Loucy (cell line): ENCODE data around the gene RBM19.

Experiments used
- H2AFZ ChIP-seq: fragments of 200-600 bp; sonication (generic); 2 replicates; pipeline ENCODE4 v1.6.0; 2016; ENCODE audit warnings: antibody characterized with exemption, mild to moderate bottlenecking, low read length, moderate library complexity
- H3F3A ChIP-seq: fragments of 200-600 bp; 2 replicates; pipeline ENCODE4 v1.6.0; 2016; ENCODE audit warnings: antibody characterized with exemption, low read depth, mild to moderate bottlenecking
- H3K27me3 ChIP-seq: fragments of 200-600 bp; sonication (generic); 2 replicates; pipeline ENCODE4 v1.6.1; 2014; ENCODE audit warnings: low read length, mild to moderate bottlenecking; ENCODE audit not compliant: insufficient read depth, poor library complexity, severe bottlenecking
- H3K36me3 ChIP-seq: fragments of 200-600 bp; sonication (generic); 2 replicates; pipeline ENCODE4 v1.6.1; 2016; ENCODE audit warnings: low read length; ENCODE audit not compliant: insufficient read depth
- H3K4me1 ChIP-seq: fragments of 200-600 bp; sonication (generic); 2 replicates; pipeline ENCODE4 v1.5.1; 2014; ENCODE audit warnings: low read length, mild to moderate bottlenecking; ENCODE audit not compliant: insufficient read depth, poor library complexity, severe bottlenecking
- H3K4me2 ChIP-seq: fragments of 200-600 bp; sonication (generic); 2 replicates; pipeline ENCODE4 v1.6.0; 2014; ENCODE audit warnings: antibody characterized with exemption, low read length, low read depth, mild to moderate bottlenecking; ENCODE audit not compliant: poor library complexity, severe bottlenecking
- H3K4me3 ChIP-seq: fragments of 200-600 bp; sonication (generic); 2 replicates; pipeline ENCODE4 v1.5.1; 2014; ENCODE audit warnings: low read length, mild to moderate bottlenecking, mixed read lengths; ENCODE audit not compliant: poor library complexity, severe bottlenecking
- H3K79me2 ChIP-seq: fragments of 200-600 bp; sonication (generic); 2 replicates; pipeline ENCODE4 v1.6.1; 2014; ENCODE audit warnings: low read length; ENCODE audit not compliant: insufficient read depth
- H3K9ac ChIP-seq: fragments of 200-600 bp; sonication (generic); 2 replicates; pipeline ENCODE4 v1.6.0; 2014; ENCODE audit warnings: mild to moderate bottlenecking, low read depth, low read length, moderate library complexity; ENCODE audit not compliant: poor library complexity, severe bottlenecking
- H3K9me2 ChIP-seq: fragments of 200-600 bp; sonication (generic); replicated peaks from 2 replicates; pipeline ENCODE4 v1.6.1; 2016; ENCODE audit warnings: low read depth, low read length, mixed read lengths
- H3K9me3 ChIP-seq: fragments of 200-600 bp; sonication (generic); 2 replicates; pipeline ENCODE4 v1.6.1; 2014; ENCODE audit warnings: mild to moderate bottlenecking, antibody characterized with exemption, low read length, low read depth; ENCODE audit not compliant: insufficient read depth
- H4K20me1 ChIP-seq: fragments of 200-600 bp; sonication (generic); 2 replicates; pipeline ENCODE4 v1.6.0; 2014; ENCODE audit warnings: antibody characterized with exemption, low read length, mild to moderate bottlenecking; ENCODE audit not compliant: insufficient read depth, poor library complexity, severe bottlenecking
- EZH2phosphoT487 ChIP-seq: fragments of 200-600 bp; IDR thresholded peaks from 2 replicates; pipeline ENCODE4 v1.6.1; 2018; ENCODE audit warnings: antibody characterized with exemption, mild to moderate bottlenecking, moderate library complexity, borderline replicate concordance
- TF ChIP-seq, protein P1 (sequence below): fragments of 200-600 bp; sonication (generic); conservative IDR thresholded peaks from 2 replicates; pipeline ENCODE4 v1.5.1; 2014; ENCODE audit warnings: mild to moderate bottlenecking, antibody characterized with exemption, low read length

Gene RBM19

DNA sequence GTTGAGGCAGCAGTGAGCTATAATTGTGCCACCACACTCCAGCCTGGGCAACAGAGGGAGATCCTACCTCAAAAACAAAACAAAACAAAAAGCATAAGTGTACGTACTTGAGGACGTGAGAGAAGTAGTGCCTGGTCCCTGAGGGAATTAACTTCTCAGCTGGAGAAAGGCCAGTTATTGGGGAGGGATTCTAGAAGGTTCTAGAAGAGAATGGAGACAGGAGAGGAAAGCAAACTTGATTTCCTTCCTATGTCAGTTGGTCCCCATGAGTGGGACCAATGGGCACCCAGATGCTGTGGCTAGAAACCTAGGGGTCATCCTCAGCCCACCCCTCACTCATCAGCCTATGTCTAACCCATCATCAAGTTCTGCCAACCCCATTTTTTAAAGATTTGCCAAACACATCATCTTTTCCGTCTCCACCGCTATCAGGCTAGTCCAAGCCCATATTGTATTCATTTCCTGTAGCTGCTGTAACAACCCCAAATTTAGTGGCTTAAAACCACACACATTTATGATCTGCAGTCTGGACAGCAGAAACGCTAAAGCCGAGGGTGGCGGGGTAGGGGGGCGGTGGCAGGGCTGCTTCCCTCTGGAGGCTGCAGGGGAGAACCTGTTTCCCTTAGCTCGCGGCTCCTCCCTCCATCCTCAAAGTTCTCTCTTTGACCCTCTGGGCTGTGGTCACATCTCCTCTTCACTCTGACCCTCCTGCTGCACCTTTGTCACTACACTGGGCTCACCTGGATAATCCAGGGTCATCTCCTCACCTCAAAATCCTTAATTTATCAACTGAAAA is 7.2 kb upstream of the RBM19 start:
- Histone ChIP-seq H3F3A (no peaks in the 10 kb centered on the region), H4K20me1 (no peaks in the 10 kb centered on the region), H3K4me1 (peaks cover 12% of the 10 kb centered on the region), H3K9me3 (no peaks in the 10 kb centered on the region), H3K4me2 (peak overlapping the region; percentile 25), H3K9ac (no peak overlapping the region), H3K4me3 (no peak overlapping the region), H3K27me3 (no peaks in the 10 kb centered on the region), H2AFZ (no peak overlapping the region), H3K79me2 (no peaks in the 10 kb centered on the region), H3K9me2 (no peaks in the 10 kb centered on the region), H3K36me3 (no peaks in the 10 kb centered on the region)
- TF ChIP-seq, protein P1, sequence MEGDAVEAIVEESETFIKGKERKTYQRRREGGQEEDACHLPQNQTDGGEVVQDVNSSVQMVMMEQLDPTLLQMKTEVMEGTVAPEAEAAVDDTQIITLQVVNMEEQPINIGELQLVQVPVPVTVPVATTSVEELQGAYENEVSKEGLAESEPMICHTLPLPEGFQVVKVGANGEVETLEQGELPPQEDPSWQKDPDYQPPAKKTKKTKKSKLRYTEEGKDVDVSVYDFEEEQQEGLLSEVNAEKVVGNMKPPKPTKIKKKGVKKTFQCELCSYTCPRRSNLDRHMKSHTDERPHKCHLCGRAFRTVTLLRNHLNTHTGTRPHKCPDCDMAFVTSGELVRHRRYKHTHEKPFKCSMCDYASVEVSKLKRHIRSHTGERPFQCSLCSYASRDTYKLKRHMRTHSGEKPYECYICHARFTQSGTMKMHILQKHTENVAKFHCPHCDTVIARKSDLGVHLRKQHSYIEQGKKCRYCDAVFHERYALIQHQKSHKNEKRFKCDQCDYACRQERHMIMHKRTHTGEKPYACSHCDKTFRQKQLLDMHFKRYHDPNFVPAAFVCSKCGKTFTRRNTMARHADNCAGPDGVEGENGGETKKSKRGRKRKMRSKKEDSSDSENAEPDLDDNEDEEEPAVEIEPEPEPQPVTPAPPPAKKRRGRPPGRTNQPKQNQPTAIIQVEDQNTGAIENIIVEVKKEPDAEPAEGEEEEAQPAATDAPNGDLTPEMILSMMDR = no peak
- no peak for TF ChIP-seq EZH2phosphoT487

DNA sequence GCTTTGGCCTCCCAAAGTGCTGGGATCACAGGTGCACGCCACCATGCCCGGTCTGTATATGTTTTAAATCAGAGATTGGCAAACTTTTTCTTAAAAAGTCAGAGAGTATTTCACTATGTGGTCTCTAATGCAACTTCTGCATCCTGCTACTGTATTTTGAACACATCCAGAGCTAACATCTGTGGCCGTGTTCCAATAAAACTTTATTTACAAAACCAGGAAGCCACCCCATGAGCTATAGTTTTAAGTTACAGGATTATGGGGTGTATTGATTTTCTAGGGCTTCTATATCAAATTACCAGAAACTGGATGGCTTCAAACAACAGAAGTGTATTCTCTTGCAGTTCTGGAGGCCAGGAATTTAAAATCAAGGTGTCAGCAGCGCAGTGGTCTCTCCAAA is 5.3 kb upstream of the RBM19 start:
- no peaks in the 10 kb centered on the region for H3K9me3 ChIP-seq
- H3K4me3 ChIP-seq = no peak overlapping the region
- H3K9me2 ChIP-seq = no peaks in the 10 kb centered on the region
- no peaks in the 10 kb centered on the region for H4K20me1 ChIP-seq
- no peaks in the 10 kb centered on the region for H3K27me3 ChIP-seq
- H3F3A ChIP-seq = no peaks in the 10 kb centered on the region
- H3K9ac ChIP-seq = no peak overlapping the region
- TF ChIP-seq, protein P1 = no peak
- no peak for TF ChIP-seq EZH2phosphoT487
- no peaks in the 10 kb centered on the region for H3K79me2 ChIP-seq
- H2AFZ ChIP-seq = no peak overlapping the region
- H3K4me1 ChIP-seq = peaks cover 17% of the 10 kb centered on the region
- H3K36me3 ChIP-seq = no peaks in the 10 kb centered on the region
- H3K4me2 ChIP-seq = no peak overlapping the region

DNA sequence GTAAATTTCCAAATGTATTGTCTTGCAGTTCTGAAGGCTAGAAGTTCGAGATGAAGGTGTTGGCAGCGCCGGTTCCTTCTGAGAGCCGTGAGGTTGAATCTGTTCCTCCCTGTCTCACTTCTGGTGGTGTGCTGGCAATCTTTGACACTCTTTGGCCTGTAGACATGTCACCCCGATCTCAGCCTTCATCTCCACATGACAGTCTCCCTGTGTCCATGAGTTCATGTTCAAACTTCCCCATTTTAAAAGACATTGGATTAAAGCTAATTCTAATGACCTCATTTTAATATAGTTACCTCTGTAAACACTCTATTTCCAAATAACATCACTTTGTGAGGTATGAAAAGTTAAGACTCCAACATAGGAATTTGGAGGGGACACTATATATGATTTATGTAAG is 4.1 kb upstream of the RBM19 start:
- H3K36me3 ChIP-seq = no peaks in the 10 kb centered on the region
- no peaks in the 10 kb centered on the region for H4K20me1 ChIP-seq
- H3K4me3 ChIP-seq = no peak overlapping the region
- no peaks in the 10 kb centered on the region for H3K9me3 ChIP-seq
- H2AFZ ChIP-seq = no peak overlapping the region
- H3K9me2 ChIP-seq = no peaks in the 10 kb centered on the region
- peaks cover 21% of the 10 kb centered on the region for H3K4me1 ChIP-seq
- peaks cover 9% of the 10 kb centered on the region; the same call in 1 of the 2 replicates for H3K79me2 ChIP-seq
- no peaks in the 10 kb centered on the region for H3F3A ChIP-seq
- no peak overlapping the region for H3K4me2 ChIP-seq
- TF ChIP-seq EZH2phosphoT487 = no peak
- TF ChIP-seq, protein P1 = no peak
- H3K9ac ChIP-seq = no peak overlapping the region
- H3K27me3 ChIP-seq = no peaks in the 10 kb centered on the region
